Measurements from ENCODE around the gene TMEM150C.
A peak's percentile ranks its signal among the peaks of the same experiment; 100 is the strongest.
"Not testable (repeated sequence)": the region's sequence is repeated elsewhere in the genome, so short reads cannot be mapped to it uniquely, and the experiment has no call there.

TMEM150C gene

DNA sequence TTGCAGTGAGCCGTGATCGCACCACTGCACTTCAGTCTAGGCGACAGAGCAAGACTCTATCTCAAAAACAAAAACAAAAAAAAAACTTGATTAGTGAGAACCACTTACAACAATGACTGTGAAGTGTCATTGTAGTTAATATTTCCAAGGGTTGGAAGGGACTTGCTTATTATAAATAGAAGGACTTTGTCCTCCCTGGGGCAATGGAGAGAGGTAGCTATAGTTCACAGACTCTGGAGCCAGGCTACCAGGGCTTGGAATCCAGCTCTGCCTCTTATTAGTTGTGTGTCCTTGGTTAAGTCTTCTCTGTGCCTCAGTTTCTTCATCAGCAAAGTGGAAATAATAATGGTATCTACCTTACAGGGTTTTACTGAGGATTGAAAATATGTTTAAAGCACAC is 51.6 kb downstream of the TMEM150C start:
- no peak for DNase-seq

DNA sequence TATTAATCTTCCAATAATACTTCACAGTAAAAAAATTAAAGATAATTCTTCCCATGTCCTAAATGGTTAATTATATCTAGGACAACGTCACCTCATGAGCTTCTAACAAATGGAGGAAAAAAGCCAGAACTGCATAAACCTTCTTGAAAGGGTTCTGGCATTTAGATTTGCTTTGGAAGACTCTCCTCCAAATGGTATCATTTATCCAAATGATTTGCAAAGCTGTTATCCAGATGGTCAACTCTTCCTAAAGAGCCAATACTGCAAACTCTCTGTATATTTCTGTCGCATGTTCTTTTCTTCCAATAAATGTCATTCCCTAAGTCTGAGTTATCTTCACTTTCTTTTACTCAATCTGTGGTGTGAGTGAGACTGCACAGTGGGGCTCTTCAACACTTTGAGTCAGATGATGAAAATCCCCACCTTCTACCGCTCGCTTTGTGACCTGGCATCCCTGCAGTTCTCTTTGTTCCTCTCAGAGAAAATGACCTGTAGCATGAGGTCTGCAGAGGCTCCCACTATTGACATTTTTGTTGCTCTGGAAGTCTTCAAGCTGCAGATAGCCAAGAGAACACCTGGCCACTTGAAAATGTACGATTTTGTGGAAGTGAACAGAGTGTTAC is 52.9 kb downstream of the TMEM150C start:
- no peak for DNase-seq

DNA sequence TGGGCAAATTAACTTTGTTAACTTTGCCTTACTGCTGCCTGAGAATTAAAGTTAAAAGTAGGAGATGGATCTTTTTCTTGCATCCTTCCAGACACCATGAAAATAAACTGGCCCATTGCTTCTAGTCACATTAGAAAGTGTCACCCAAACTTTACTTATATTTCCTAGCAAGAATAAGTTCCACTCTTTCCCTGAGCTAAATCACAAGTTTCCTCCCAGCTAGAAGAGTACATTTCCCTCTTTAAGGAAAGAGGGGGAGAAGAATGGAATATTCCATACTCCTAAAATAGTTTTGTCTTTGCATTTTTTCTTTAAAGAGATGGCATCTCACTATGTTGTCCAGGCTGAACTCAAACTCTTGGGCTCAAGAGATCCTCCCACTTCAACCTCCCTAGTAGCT is 53.8 kb downstream of the TMEM150C start:
- no peak for DNase-seq

DNA sequence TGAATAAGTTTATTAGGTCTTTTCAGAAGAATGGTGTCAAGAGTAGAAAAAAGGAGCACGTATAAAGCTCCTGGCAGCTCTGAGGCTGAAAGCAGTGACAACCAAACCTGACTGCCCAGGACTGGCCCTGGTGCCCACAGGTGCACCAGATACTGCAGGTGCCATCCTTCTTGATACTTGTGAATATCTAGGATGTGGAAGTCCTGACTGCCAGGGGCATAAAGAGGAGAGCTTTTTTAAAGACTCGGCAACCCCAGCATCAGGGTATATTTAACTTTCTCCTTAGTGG is 60.7 kb downstream of the TMEM150C start:
- no peak for DNase-seq

DNA sequence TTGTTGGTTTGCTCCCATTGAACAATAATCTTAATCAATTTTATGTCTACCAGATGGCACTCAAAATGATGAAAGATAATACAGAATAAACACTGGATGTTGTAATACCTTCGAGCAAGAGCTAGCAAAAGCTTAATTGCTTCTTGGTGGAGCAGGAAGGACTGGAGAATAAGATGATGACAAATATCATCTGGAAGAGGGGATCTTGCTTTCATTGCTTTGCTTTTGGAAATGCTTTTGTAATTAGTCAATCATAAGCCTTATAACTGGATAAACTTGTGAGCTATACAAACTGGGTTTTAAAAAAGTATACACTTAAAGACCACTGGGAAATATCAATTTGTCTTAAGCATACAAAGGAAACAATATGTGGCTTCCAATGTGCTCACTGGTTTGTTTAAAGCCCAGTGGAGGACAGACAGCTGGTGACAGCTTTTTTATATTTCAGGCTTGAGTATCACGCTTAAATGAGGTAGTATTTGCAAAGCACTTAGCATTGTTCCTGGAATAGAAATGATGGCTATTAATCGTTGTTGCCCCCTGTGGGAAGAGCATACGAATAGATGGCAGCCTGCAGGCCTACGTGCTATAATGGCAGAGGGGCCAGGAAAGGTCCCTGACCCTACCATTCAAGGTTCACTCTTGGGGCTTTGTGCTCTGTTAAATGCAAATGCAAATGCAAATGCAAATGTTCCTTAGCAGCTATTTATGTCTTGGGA is 61.2 kb downstream of the TMEM150C start:
- peak; percentile 62 for DNase-seq

DNA sequence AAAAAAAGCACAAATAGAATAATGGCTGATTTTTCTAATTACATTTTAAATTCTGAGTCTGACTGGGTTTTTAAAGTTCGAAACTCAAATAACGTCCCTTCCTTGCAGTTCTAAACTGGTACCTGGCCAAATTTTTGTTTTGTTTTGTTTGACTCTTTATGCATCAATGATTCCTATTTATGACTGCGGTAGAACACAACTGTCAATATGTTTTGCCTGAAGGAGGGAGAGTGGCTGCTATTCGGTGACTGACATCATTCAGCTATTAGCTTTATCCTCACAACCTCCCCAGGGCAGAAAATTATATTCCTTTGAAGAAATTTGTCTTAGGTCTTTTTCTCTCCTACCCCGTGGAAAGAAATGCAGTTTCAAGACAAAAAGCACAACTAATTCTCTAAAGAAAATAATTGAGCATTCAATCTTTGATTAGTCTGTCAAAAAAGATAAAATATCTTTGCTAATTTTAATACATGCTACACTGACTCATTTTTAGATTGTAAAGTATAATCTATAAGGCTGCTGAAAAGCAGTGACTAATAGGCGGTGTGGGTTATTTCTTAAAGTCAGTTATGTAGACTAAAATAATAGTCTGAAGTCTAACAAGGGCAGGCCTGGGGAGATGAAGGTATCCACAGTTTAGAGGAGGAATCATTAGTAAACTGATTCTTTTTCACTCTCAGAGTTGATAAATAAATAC is 61.9 kb downstream of the TMEM150C start:
- DNase-seq, result peak; percentile 54

DNA sequence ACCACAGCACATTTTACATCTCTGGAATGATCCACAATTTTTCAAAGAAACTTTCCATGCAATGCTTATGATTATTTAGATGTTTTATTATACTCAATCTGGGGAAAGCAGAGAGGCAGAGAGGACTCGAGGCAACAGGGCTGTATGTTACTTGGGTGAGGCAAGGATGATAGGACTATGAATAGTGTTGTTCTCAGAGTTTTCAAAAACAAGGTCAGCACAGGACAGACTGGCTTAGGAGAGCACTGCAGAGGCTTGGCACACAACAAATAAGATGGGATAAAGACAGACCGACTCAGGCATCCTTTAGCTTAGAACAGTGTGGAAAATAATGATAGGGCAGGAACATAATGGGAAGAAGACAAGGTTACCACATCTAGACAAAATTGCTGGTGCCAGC is 65.4 kb downstream of the TMEM150C start:
- no peak for DNase-seq

DNA sequence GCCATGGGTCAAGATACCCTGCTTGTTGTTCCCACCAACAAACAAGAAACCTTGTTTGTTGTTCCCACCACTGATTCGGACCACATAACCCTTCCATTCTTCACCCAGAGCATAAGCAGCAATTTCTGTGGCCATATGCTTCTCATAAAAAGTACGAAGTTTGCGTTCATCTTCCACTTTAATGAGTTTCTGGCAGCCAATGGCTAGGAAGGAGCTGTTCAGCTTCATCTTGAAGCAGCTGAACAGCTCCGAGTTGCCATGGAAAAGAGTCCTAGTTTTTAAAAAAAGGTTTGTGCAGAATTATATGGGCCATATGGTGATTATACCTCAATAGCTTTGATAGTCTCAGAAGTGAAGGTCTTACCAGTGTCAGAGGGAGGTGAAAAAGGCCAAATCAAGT is 66.1 kb downstream of the TMEM150C start:
- no peak for DNase-seq

DNA sequence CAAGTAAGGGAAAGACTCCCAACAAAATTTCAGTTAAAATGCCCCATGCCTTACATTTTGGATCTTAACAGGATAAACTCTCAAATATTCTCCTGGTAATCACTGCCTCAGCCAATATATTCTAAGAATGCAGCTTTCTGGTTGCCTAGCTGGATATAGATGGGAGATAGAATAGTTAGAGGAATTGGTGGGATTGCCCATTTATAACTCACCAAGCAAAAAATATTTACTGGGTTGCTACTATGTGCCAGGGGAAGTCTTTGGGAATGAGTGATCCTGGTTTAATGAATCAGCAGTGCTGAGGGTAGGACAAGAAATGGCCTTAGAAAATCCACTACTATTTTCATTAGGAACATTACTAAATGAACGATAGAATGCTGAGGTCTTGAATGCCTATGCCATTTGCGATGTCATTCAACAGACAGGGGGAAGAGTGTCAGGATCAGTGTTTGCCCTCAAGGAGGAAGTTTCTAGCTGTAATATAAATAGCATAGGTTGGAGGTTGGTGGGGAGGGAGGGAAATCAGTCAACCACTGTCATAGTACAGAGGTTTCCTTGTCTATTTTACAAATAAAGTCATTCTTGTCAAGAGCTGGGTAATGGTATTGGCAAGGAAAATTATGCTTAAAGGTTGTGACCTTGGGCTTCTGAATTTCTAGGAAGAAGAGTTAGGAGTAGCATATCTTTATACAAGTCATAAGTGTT is 67.9 kb downstream of the TMEM150C start:
- peak; percentile 66 for DNase-seq

DNA sequence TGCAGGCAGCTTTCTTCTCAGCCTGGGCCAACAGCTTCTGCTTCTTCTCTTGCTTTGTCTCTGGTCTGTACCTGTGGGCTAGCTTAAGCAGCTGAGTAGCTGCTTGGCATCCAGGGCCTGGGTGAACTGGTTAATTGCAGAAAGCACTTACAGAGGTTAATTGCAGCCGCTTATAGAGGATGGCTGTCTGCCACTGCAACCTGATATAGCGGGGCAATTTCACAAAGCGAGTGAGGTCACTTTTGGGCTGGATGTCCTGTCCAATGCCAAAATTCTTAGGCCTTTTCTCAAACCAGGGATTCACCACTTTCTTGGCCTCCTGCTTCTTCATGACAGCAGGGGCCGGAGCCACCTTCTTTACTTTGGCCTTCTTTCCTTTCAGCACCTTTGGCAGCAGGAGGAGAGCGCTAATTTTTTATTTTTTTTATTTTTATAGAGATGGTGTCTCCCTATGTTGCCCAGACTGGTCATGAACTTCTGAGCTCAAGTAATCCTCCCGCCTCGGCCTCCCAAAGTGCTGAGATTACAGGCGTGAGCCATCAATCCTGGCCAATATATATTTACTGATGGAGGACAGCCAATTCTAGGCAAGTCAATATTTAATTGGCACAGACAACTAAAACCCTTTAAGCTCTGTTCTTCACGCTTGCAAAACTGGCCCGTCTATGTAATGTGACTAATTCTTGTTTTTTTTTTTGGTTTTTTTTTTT is 70.4 kb downstream of the TMEM150C start:
- no peak for DNase-seq

DNA sequence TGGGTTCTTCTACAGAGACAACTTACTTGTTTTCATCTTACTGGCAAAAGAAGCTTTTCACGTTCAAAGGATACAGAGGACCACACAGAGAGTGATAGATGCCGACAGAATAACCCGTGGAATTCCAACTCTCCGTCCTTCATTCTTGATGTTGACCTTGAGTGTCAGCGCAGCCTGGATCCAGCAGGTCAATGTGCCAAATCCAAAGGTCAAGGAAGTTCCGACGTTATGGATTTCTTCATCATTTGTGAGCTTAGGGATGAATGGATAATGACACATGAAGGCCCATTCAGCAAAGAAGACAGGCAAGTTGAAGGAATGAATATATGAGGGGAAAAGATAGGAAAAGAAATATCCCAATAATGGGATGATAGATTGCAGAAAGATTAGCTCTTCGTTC is 71.8 kb downstream of the TMEM150C start:
- no peak for DNase-seq

DNA sequence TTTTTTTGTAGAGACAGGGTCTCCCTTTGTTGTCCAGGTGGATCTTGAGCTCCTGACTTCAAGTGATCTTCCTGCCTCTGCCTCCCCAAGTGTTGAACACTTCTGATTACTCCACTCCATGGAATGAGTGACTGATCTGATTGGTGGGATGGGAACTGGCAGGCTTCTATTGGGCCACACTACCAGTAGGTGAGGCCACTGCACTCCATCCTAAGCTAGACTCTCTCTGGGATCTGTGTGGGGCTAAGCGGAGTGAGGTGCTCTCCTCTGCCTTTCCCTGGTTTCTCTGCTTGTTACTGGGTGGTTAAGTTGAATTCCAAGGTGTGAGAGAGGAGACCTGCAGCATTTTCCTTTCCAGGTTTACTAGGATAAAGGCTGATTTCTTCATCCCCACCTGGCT is 72.7 kb downstream of the TMEM150C start:
- DNase-seq, result no peak

DNA sequence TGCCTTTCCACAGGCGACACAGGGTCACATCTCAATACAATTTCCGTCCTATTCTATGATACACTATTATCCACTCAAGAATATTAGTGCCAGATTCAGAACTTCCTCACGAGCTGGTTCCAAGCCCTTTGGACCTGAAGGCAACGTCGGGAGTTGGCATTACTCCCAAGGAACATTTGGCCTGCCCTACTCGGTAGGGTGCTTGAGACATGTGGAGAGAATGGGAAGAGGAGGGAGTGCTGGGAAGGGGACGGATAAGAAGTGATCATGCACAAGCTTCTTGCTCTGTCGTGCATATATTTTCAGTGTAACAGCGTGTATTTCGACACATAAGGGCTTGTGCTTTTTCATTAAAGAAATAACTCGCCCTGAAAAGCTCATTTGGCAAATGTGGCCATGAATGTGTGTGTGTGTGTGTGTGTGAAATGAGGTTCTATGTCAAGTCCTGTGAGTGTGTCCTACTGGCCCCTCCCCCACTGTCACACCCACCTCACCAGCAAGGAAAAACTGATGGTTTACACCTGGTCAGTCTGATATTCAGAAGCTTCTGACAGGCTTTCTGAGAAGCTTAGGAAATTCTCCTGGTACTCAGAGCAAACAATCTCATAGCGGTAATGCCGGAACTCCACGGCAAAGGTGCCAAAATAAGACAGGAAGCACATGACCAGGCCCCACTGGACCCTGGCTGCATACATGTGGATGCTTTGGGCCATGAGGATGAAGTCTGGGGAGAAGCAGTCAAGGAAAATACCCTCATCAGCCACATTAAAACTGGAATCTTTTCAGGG is 76.6 kb downstream of the TMEM150C start:
- DNase-seq, result no peak

DNA sequence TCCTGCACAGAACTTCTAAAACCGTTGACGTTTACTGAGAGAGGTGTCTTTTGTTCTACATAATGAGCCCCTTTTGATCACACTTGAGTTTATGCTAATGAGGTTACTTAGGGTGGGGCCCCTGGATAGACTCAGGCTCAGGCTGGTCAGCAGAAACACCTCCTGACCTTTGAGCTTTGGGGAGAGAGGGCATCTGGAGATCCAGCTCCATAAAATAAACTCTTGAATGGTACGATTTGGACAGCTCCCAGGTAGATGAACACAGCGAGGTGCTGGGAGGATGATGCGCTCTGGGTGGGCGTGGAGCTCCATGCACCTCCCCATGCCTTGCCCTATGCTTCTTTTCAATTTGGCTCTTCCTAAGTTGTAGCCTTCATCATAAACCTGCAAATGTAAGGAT is 79.4 kb downstream of the TMEM150C start:
- DNase-seq, result no peak

DNA sequence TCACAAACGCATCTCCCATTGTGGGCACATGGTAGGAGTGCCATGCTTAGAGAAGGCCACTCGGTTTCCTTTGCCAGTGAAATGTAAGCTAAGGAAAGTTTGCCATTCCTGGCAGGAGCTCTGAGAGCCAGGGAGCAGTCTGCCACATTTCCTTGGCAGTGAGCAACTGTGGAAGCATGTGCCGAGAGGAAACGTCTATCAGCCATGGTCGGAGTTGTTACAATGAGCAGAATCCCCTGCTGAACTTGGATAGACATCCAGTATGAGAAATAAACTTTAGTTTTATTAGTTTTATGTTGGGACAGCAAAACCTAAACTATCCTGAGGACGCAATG is 80.3 kb downstream of the TMEM150C start:
- DNase-seq, result no peak

DNA sequence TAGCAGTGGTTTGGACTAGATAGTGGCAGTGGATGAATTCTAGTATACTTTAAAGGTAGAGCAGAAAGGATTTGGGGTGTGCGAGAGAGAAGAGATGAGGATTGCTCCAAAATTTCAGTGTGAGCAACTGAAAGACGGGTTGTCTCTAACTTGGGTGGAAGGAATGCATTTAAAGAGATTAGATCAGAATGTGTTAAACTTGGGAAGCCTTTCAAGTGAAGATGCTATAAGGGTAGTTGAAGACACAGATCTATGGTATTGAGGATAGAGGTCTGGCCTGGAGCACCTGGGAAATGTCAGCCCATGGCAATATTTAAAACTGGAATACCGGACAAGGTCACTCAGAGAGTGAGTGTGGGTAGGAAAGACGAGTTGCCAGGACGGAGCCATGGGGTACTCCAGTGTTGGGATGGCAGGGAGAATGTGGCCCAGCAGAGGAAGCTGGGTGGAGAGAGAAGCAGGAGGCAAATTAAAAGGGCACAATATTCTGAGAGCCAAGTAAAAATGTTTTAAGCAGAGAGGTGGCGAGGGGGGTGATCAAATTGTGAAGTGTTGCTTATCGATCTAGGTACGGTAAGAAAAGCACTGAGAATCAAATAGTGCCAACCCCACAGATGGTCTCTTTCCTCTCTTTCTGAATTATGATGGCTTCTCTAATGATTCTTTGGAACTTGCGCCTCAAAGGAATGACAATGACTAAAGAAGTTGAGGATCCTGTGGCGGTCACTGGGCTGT is 80.8 kb downstream of the TMEM150C start:
- no peak for DNase-seq

DNA sequence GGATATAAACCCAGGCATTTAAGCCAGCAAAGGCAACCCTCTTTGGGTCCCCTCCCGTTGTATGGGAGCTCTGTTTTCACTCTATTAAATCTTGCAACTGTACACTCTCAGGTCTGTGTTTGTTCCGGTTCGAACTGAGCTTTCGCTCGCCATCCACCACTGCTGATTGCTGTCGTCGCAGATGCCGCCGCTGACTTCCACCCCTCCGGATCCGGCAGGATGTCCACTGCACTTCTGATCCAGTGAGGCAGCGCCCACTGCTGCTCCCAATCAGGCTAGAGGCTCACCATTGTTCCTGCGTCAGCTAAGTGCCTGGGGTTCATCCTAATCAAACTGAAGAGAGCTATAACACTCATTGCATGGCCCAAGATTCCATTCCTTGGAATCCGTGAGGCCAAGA is 82.2 kb downstream of the TMEM150C start:
- DNase-seq, result no peak

DNA sequence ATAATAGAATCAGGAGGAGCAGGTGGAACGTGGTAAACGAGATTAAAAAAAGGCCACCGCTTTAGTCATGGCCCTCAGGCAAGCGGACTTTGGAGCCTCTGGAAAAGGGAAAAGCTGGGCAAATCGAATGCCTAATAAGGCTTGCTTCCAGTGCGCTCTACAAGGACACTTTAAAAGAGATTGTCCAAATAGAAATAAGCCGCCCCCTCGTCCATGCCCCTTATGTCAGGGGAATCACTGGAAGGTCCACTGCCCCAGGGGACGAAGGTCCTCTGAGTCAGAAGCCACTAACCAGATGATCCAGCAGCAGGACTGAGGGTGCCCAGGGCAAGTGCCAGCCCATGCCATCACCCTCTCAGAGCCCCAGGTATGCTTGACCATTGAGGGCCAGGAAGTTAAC is 84.3 kb downstream of the TMEM150C start:
- DNase-seq, result not testable (repeated sequence)

DNA sequence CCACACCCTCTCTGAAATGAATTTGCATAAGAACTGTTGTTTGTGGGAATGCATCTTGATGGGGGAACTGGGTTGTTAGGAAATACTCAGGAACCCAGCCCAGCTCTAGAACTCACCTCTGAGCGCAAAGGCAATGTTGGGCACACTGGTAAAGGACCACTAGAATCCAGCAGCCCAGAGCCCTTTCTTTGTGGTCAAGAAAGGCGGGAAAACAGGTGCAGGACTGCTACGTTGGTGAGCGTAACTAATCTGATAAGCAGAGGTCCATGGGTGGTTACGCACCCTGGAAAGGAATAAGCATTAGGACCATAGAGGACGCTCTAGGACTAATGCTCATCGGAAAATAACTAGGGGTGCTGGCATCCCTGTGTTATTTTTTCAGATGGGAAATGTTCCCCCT is 85.9 kb downstream of the TMEM150C start:
- not testable (repeated sequence) for DNase-seq

DNA sequence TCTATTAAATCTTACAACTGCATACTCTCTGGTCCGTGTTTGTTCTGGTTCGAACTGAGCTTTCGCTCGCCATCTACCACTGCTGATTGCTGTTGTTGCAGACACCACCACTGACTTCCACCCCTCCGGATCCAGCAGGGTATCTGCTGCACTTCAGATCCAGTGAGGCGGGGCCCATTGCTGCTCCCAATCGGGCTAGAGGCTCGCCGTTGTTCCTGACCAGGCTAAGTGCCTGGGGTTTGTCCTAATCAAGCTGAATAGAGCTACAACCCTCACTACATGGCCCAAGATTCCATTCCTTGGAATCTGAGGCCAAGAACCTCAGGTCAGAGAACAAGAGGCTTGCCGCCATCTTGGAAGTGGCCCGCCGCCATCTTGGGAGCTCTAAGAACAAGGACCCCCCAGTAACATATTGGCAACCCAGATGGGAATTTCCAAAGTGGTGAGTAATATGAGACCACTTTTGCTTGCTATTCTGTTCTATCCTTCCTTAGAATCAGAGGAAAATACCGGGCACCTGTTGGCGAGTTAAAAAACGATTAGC is 88.1 kb downstream of the TMEM150C start:
- DNase-seq, result no peak

DNA sequence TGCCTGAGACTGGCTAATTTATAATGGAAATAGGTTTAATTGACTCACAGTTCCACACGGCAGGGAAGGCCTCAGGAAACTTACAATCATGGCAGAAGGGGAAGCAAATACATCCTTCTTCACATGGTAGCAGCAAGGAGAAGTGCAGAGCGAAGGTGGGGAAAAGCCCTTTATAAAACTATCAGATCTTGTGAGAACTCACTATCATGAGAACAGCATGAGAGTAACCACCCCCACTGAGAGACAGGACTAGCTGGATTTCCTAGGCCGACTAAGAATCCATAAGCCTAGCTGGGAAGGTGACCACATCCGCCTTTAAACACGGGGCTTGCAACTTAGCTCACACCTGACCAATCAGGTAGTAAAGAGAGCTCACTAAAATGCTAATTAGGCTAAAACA is 88.7 kb downstream of the TMEM150C start:
- not testable (repeated sequence) for DNase-seq

Data from fibroblast of skin of right biceps (primary cell).